Astrocyte (in vitro differentiated cells and primary cell): ENCODE measurements around the gene SIVA1. TPM values are rescaled to one million over a fixed set of nuclear protein-coding genes. Genes with fewer than 3 reads are reported as not detected.

ENCODE experiments used
- DNase-seq: peaks from one replicate; pipeline ENCODE4 v3.0.0-alpha.2; 2010; ENCODE audit warnings: low read depth
- FAIRE-seq: peaks from 2 replicates; lab custom pipeline; 2011; peaks lifted over from hg19 to GRCh38; lab: Jason Lieb, UNC
- H2AFZ ChIP-seq: 2 replicates; pipeline ENCODE4 v1.6.0; 2012; ENCODE audit warnings: low read depth, low read length, inconsistent platforms
- H3K27ac ChIP-seq: 2 replicates; pipeline ENCODE4 v1.5.1; 2011; ENCODE audit warnings: low read depth, low read length, inconsistent platforms
- H3K27me3 ChIP-seq: 2 replicates; pipeline ENCODE4 v1.6.0; 2011; ENCODE audit warnings: low read length, inconsistent platforms; ENCODE audit not compliant: insufficient read depth
- H3K36me3 ChIP-seq: 2 replicates; pipeline ENCODE4 v1.5.1; 2011; ENCODE audit warnings: low read length, inconsistent platforms; ENCODE audit not compliant: insufficient read depth
- H3K4me1 ChIP-seq: 2 replicates; pipeline ENCODE4 v1.5.1; 2011; ENCODE audit warnings: low read length, inconsistent platforms; ENCODE audit not compliant: insufficient read depth
- H3K4me2 ChIP-seq: 2 replicates; pipeline ENCODE4 v1.6.0; 2012; ENCODE audit warnings: low read length, inconsistent platforms
- H3K4me3 ChIP-seq: 2 replicates; pipeline ENCODE4 v1.5.1; 2011; ENCODE audit warnings: low read depth, mild to moderate bottlenecking, low read length, inconsistent platforms; ENCODE audit not compliant: insufficient read depth
- H3K79me2 ChIP-seq: 2 replicates; pipeline ENCODE4 v1.6.0; 2012; ENCODE audit warnings: mild to moderate bottlenecking, low read length, inconsistent platforms; ENCODE audit not compliant: insufficient read depth
- H3K9ac ChIP-seq: 2 replicates; pipeline ENCODE4 v1.6.0; 2012; ENCODE audit warnings: mild to moderate bottlenecking, low read length, inconsistent platforms
- H3K9me3 ChIP-seq: 2 replicates; pipeline ENCODE4 v1.5.1; 2012; ENCODE audit warnings: low read depth, mild to moderate bottlenecking, low read length, inconsistent platforms; ENCODE audit not compliant: insufficient read depth
- H4K20me1 ChIP-seq: 2 replicates; pipeline ENCODE4 v1.6.0; 2012; ENCODE audit warnings: low read length, inconsistent platforms; ENCODE audit not compliant: insufficient read depth
- H3K27ac Mint-ChIP-seq: one replicate; pipeline ENCODE4 v1.8.0; 2021; ENCODE audit warnings: mild to moderate bottlenecking, mixed read lengths; ENCODE audit not compliant: unreplicated experiment
- H3K27me3 Mint-ChIP-seq: one replicate; pipeline ENCODE4 v1.8.0; 2021; ENCODE audit warnings: low read depth, mixed read lengths; ENCODE audit not compliant: unreplicated experiment
- H3K36me3 Mint-ChIP-seq: one replicate; pipeline ENCODE4 v1.8.0; 2021; ENCODE audit warnings: low read depth, mixed read lengths; ENCODE audit not compliant: unreplicated experiment
- H3K4me1 Mint-ChIP-seq: one replicate; pipeline ENCODE4 v1.8.0; 2021; ENCODE audit warnings: low read depth, mixed read lengths; ENCODE audit not compliant: unreplicated experiment
- H3K4me3 Mint-ChIP-seq: one replicate; pipeline ENCODE4 v1.8.0; 2021; ENCODE audit warnings: mild to moderate bottlenecking, moderate library complexity, mixed read lengths; ENCODE audit not compliant: unreplicated experiment
- H3K9me3 Mint-ChIP-seq: one replicate; pipeline ENCODE4 v1.8.0; 2021; ENCODE audit warnings: mild to moderate bottlenecking, mixed read lengths; ENCODE audit not compliant: unreplicated experiment
- CTCF ChIP-seq: IDR thresholded peaks from 2 replicates; pipeline ENCODE4 v1.5.1; 2011; ENCODE audit warnings: low read depth, mild to moderate bottlenecking, inconsistent platforms, low read length, moderate library complexity; ENCODE audit not compliant: insufficient read depth
- EZH2 ChIP-seq: IDR thresholded peaks from 2 replicates; pipeline ENCODE4 v1.6.1; 2012; ENCODE audit warnings: mild to moderate bottlenecking, low read length, inconsistent platforms; ENCODE audit not compliant: insufficient read depth
- total RNA-seq: library from RNA; stranded (reverse); gene quantifications from 2 replicates; pipeline ENCODE4 v1.2.1, GENCODE V29; 2021

Gene SIVA1
- total RNA-seq, 1 donor from 2014 or later: 51.0 TPM

- no peak overlapping the region for H3K4me3 ChIP-seq
- Mint-ChIP-seq H3K9me3 (no peaks in the 10 kb centered on the region), H3K4me1 (peaks cover 12% of the 10 kb centered on the region), H3K27ac (no peak overlapping the region), H3K4me3 (no peak overlapping the region), H3K27me3 (no peaks in the 10 kb centered on the region), H3K36me3 (peaks cover 5% of the 10 kb centered on the region)
- H3K27me3 ChIP-seq: no peaks in the 10 kb centered on the region
- no peaks in the 10 kb centered on the region for H3K9me3 ChIP-seq
- H2AFZ ChIP-seq: no peak overlapping the region
- H3K36me3 ChIP-seq: no peaks in the 10 kb centered on the region
- H3K27ac ChIP-seq: no peak overlapping the region
- no peak for TF ChIP-seq EZH2
- no peak for TF ChIP-seq CTCF
- peaks cover 98% of the 10 kb centered on the region for H4K20me1 ChIP-seq
- FAIRE-seq (no peak), DNase-seq (no peak)
- H3K9ac ChIP-seq: no peak overlapping the region
- peaks cover 13% of the 10 kb centered on the region for H3K4me1 ChIP-seq
- H3K4me2 ChIP-seq: no peak overlapping the region
- peaks cover 98% of the 10 kb centered on the region for H3K79me2 ChIP-seq
Observed at GRCh38 chr14:104789752-104790743, 37.1 kb downstream of the SIVA1 start.

DNA sequence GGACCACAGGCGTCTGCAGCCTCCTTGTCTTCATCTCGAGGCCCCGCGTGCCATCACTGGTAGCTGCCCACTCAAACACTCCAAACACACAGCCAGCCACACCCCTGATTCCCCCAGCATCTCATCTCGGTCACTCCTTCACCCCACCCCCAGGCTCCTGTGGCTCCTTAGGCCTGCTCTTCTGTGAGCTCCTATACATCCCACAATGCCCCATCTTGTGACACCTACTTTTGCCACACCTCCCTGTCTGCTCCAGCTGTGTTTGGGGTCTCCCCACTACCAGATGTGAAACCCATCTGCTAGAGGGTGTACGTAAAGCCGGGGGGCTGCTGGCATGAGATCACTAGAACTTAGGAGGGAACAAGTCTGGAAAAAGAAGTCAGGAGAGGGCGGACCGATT lies 38.5 kb downstream of the SIVA1 start:
- no peak overlapping the region for H3K4me3 Mint-ChIP-seq
- H4K20me1 ChIP-seq: peaks cover 84% of the 10 kb centered on the region
- no peaks in the 10 kb centered on the region for H3K9me3 ChIP-seq
- no peaks in the 10 kb centered on the region for H3K36me3 ChIP-seq
- H3K9ac ChIP-seq: no peak overlapping the region
- no peaks in the 10 kb centered on the region for H3K9me3 Mint-ChIP-seq
- FAIRE-seq (no peak), DNase-seq (no peak)
- TF ChIP-seq EZH2 (no peak), CTCF (no peak)
- H3K27me3 ChIP-seq: no peaks in the 10 kb centered on the region
- H3K4me3 ChIP-seq: no peak overlapping the region
- H3K27me3 Mint-ChIP-seq: no peaks in the 10 kb centered on the region
- peaks cover 87% of the 10 kb centered on the region for H3K79me2 ChIP-seq
- H3K27ac Mint-ChIP-seq: peak overlapping the region; percentile 18
- no peak overlapping the region for H3K4me2 ChIP-seq
- H3K27ac ChIP-seq: no peak overlapping the region
- H3K4me1 Mint-ChIP-seq: peaks cover 13% of the 10 kb centered on the region
- H3K36me3 Mint-ChIP-seq: peaks cover 5% of the 10 kb centered on the region
- H2AFZ ChIP-seq: no peak overlapping the region
- peaks cover 17% of the 10 kb centered on the region for H3K4me1 ChIP-seq
